Thymus (tissue), 11 donors: ENCODE results near the gene RPN1. TPM values are rescaled to one million over a fixed set of nuclear protein-coding genes. Genes with fewer than 3 reads are reported as not detected.
A peak's percentile ranks its signal among the peaks of the same experiment; 100 is the strongest.

Experiments
- DNase-seq, 9 donors: peaks; one replicate each; pipeline ENCODE4 v3.0.0-alpha.2; 2013; ENCODE audit warnings: low spot score in 9 of 9, low read depth in 6 of 9, missing footprints in 1 of 9
- H3K27ac ChIP-seq, 2 donors: one replicate each; pipeline ENCODE4 v1.5.1; 2013; ENCODE audit warnings: control low read depth in 1 of 2, low read depth in 1 of 2, low read length in 1 of 2, mild to moderate bottlenecking in 1 of 2, moderate library complexity in 1 of 2
- H3K27me3 ChIP-seq, 2 donors: one replicate each; pipeline ENCODE4 v1.5.1; 2013; ENCODE audit warnings: low read length in 1 of 2; ENCODE audit not compliant: control insufficient read depth in 2 of 2, insufficient read depth in 1 of 2
- H3K36me3 ChIP-seq, 2 donors: one replicate each; pipeline ENCODE4 v1.5.1; 2013; ENCODE audit warnings: low read length in 1 of 2, mild to moderate bottlenecking in 1 of 2, moderate library complexity in 1 of 2; ENCODE audit not compliant: control insufficient read depth in 2 of 2, insufficient read depth in 2 of 2
- H3K4me1 ChIP-seq, 2 donors: one replicate each; pipeline ENCODE4 v1.5.1; 2013; ENCODE audit warnings: low read length in 2 of 2; ENCODE audit not compliant: control insufficient read depth in 2 of 2, insufficient read depth in 2 of 2
- H3K4me3 ChIP-seq, 2 donors: one replicate each; pipeline ENCODE4 v1.5.1; 2013; ENCODE audit warnings: low read length in 2 of 2, control low read depth in 1 of 2, mild to moderate bottlenecking in 1 of 2
- H3K9me3 ChIP-seq, 2 donors: one replicate each; pipeline ENCODE4 v1.5.1; 2013; ENCODE audit warnings: low read length in 1 of 2, mild to moderate bottlenecking in 1 of 2; ENCODE audit not compliant: control insufficient read depth in 2 of 2, insufficient read depth in 1 of 2
- WGBS: extraction: QIAGEN DNeasy Blood & Tissue Kit; methylation state at CpG from one replicate; pipeline ENCODE4 v1.1.7; 2013; 5-methylcytosine and 5-hydroxymethylcytosine counted together
- polyA plus RNA-seq: library from polyadenylated mRNA; stranded (reverse); fragments of 200-250 nt; gene quantifications from one replicate; pipeline ENCODE4 v1.2.3, GENCODE V29; 2013
- total RNA-seq: library from RNA; stranded (reverse); fragments of 120-200 nt; gene quantifications from one replicate; pipeline ENCODE4 v1.2.4, GENCODE V29; 2013
- donor health status: healthy.

Gene RPN1
- total and polyA plus RNA-seq, 2 donors = 103 to 175 TPM

GRCh38 chr3:128617557-128618397, 32.8 kb downstream of the RPN1 start:
- DNase-seq = peak; percentile 93 to 98 (median 96)
- H3K36me3 ChIP-seq = peaks cover 30 to 43% of the 10 kb centered on the region in 2 donors
- H3K27me3 ChIP-seq = no peaks in the 10 kb centered on the region
- H3K4me1 ChIP-seq = peaks cover 4 to 23% of the 10 kb centered on the region in 2 donors
- WGBS = under 1% methylated on average over 61 of the region's 61 CpGs
- H3K27ac ChIP-seq = peak overlapping the region; percentile 68 to 72
- H3K9me3 ChIP-seq = peaks cover 0 to 4% of the 10 kb centered on the region in 2 donors
- H3K4me3 ChIP-seq = peak overlapping the region; percentile 70 to 93

DNA sequence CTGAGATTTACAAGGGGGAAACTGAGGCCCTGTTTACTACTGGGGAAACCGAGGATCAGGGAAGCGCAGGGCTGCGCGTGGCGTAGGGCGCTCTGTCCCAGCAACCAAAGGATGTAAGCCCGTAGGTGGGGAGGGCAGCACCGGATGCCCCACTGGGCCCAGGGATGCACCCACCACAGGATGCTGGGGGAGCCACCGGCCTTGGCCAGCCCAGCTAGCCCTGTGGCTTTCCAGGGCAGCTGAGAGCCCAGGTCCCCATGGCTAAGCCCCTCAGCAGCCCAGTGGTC, 33.4 kb downstream of the RPN1 start:
- DNase-seq = peak in 1 of 9 donors; percentile 33
- Histone ChIP-seq H3K4me3 (peak overlapping the region; percentile 70 to 93), H3K9me3 (peaks cover 0 to 4% of the 10 kb centered on the region in 2 donors), H3K27me3 (no peaks in the 10 kb centered on the region), H3K4me1 (peaks cover 4 to 23% of the 10 kb centered on the region in 2 donors), H3K36me3 (peaks cover 28 to 39% of the 10 kb centered on the region in 2 donors), H3K27ac (peak overlapping the region; percentile 68 to 72)
- WGBS = 47% methylated on average over 9 of the region's 9 CpGs

GRCh38 chr3:128616516-128617269, 33.9 kb downstream of the RPN1 start:
- DNase-seq = no peak
- 89% methylated on average over 16 of the region's 16 CpGs for whole genome bisulfite sequencing

GRCh38 chr3:128614076-128614475, 36.5 kb downstream of the RPN1 start:
- Histone ChIP-seq H3K9me3 (peaks cover 0 to 4% of the 10 kb centered on the region in 2 donors), H3K27me3 (no peaks in the 10 kb centered on the region), H3K4me1 (peaks cover 4 to 19% of the 10 kb centered on the region in 2 donors), H3K27ac (no peak overlapping the region), H3K4me3 (no peak overlapping the region), H3K36me3 (peaks cover under 1 to 8% of the 10 kb centered on the region in 2 donors)
- DNase-seq = no peak
- 100% methylated on average over 1 of the region's 1 CpG for WGBS

More at GRCh38 chr3:128616516-128617269, 33.9 kb downstream of the RPN1 start:
- peak overlapping the region; percentile 70 to 93 for H3K4me3 ChIP-seq
- peaks cover 23 to 34% of the 10 kb centered on the region in 2 donors for H3K36me3 ChIP-seq
- peaks cover 4 to 23% of the 10 kb centered on the region in 2 donors for H3K4me1 ChIP-seq
- H3K27ac ChIP-seq = peak overlapping the region in 1 of 2 donors; percentile 72
- H3K27me3 ChIP-seq = no peaks in the 10 kb centered on the region
- H3K9me3 ChIP-seq = peaks cover 0 to 4% of the 10 kb centered on the region in 2 donors

DNA sequence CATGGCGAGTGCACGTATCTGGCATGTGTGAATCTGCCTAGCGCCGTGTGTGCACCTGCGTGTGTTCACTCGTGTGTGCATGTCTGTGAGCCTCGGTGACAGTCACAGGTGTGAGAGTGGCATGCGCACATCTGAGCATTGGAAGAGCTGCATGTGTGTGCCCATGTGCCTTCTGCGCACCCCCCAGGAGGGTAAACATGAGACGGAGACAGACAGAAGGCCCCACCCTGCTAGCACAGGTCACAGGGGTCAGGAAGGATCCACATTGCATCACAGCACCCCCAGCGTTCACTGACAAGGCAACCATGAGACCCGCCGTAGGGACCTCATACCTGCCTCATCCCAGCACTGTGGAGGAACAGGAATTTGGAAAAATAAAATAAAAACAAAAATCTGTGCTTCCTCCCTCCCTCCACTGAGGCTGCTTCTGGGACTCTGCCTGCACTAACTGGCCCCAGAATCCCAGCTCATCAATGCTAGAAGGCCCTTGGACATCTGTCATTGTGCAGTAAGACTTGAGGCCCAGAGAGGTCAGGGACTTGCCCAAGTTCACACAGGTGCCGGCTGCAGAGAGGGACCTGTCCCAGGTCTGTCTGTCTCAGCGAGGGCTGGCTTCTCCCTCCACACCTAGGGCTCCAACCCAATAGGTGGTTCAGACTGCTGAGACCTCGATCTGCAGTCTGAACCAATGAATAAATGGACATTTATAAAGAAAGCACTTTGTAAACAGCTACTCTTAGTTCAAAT, 37.4 kb downstream of the RPN1 start:
- H3K36me3 ChIP-seq = peaks cover 0 to 8% of the 10 kb centered on the region in 2 donors
- no peak overlapping the region for H3K4me3 ChIP-seq
- WGBS = 97% methylated on average over 16 of the region's 16 CpGs
- H3K4me1 ChIP-seq = peaks cover 2 to 11% of the 10 kb centered on the region in 2 donors
- H3K27me3 ChIP-seq = peaks cover 0 to under 1% of the 10 kb centered on the region in 2 donors
- H3K27ac ChIP-seq = no peak overlapping the region
- no peak for DNase-seq
- peaks cover 0 to 4% of the 10 kb centered on the region in 2 donors for H3K9me3 ChIP-seq

DNA sequence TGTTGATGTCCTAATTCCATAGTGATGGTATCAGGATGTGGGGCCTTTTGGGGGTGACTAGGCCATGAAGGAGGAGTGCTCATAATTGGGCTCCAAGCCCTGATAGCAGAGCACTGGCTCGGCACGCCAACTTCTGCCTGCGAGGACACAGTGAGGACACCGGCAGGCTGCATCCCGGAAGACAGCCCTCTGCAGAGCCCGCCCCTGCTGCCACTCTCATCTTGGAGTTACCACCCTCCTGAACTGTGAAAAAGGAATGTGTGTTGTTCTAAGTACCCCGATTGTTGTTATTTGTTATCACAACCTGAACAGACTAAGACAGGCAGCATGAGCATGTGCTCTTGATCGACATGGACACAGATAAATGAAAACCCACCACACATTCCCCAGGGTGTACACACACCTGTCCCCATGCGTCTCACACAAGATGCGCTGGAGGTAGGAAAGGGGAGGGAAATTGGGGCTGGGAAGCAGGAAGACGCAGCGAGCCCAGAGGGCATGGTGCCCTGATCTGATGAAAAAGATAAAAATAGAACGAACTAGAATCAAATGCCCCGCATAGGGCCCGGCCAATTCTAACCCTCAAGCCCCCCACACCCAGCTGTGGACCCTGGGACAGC, 40.1 kb downstream of the RPN1 start:
- Histone ChIP-seq H3K36me3 (peaks cover 0 to 6% of the 10 kb centered on the region in 2 donors), H3K4me3 (no peak overlapping the region), H3K27ac (no peak overlapping the region), H3K27me3 (peaks cover 0 to 11% of the 10 kb centered on the region in 2 donors), H3K4me1 (peaks cover 0 to 5% of the 10 kb centered on the region in 2 donors), H3K9me3 (no peaks in the 10 kb centered on the region)
- 96% methylated on average over 15 of the region's 15 CpGs for WGBS
- no peak for DNase-seq

DNA sequence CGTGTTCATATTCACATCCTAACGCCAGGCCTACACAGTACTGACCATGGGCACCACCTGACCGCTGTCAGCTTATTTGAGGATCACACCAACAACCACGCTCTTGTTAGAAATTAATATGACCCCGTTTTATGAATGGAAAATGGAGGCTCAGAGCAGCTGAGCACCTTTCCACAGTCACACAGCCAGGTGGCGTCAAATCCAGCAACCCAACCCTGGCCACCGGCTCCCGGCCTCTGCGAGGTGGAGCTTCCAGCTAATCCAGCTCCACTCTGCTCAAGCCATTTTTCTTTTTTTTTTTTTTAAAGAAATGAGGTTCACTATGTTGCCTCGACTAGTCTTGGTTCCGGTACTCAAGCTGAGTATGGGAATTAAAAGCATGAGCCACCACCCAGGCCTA, 41.3 kb downstream of the RPN1 start:
- Histone ChIP-seq H3K4me1 (peaks cover 0 to 5% of the 10 kb centered on the region in 2 donors), H3K27ac (no peak overlapping the region), H3K4me3 (no peak overlapping the region), H3K9me3 (no peaks in the 10 kb centered on the region), H3K36me3 (peaks cover 0 to 5% of the 10 kb centered on the region in 2 donors), H3K27me3 (peaks cover 0 to 11% of the 10 kb centered on the region in 2 donors)
- no peak for DNase-seq
- 96% methylated on average over 11 of the region's 11 CpGs for WGBS

DNA sequence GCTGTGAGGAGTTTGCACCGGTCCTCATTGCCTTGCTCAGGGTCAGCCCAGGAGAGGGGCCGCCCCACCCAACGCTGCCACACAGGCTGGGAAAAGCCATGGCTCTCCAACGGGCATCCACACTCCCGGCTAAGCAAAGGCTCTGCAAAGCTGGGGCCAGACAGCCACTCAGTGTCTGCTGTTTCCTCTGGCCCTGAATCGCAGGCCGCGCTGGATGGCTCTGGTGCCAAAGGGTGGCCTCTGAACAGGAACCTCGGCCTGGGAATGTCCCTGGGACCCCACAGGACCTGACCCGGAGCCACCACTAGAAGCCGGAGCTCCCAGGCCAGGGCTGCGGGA, 42.9 kb downstream of the RPN1 start:
- peak overlapping the region; percentile 47 to 48 for H3K4me3 ChIP-seq
- peaks cover 0 to 5% of the 10 kb centered on the region in 2 donors for H3K4me1 ChIP-seq
- H3K9me3 ChIP-seq = no peaks in the 10 kb centered on the region
- no peak for DNase-seq
- peaks cover 0 to 11% of the 10 kb centered on the region in 2 donors for H3K27me3 ChIP-seq
- no peak overlapping the region for H3K27ac ChIP-seq
- no peaks in the 10 kb centered on the region for H3K36me3 ChIP-seq
- 74% methylated on average over 12 of the region's 12 CpGs for WGBS
